Upper lobe of left lung (tissue), 4 donors: Measurements from ENCODE around the gene CGB5.
"Not testable (repeated sequence)": the region's sequence is repeated elsewhere in the genome, so short reads cannot be mapped to it uniquely, and the experiment has no call there.

Experiments
- CTCF ChIP-seq, 6 experiments: fragments of 450-650 bp in 4 of 6; fragments of 200-600 bp in 2 of 6; sonication (generic) in 2 of 6; IDR thresholded peaks; one replicate each; pipeline ENCODE4 v1.5.1; 2016 to 2019; ENCODE audit warnings: antibody characterized with exemption in 6 of 6
- EP300 ChIP-seq, 4 donors: sonication (generic); formaldehyde crosslinking; IDR thresholded peaks; one replicate each; pipeline ENCODE4 v1.5.1; 2017; ENCODE audit warnings: antibody characterized with exemption in 4 of 4, control low read depth in 2 of 4
- POLR2A ChIP-seq, 4 donors: fragments of 450-650 bp; IDR thresholded peaks; one replicate each; pipeline ENCODE4 v1.5.1; 2016 to 2017; ENCODE audit warnings: antibody characterized with exemption in 4 of 4, mild to moderate bottlenecking in 2 of 4
- POLR2AphosphoS5 ChIP-seq, 2 donors: sonication (generic); formaldehyde crosslinking; IDR thresholded peaks; one replicate each; pipeline ENCODE4 v1.5.1; 2017; ENCODE audit warnings: antibody characterized with exemption in 2 of 2

GRCh38 chr19:49038557-49039276 is 4.9 kb upstream of the CGB5 start:
- TF ChIP-seq CTCF, POLR2A, EP300, POLR2AphosphoS5 (IDR thresholded peaks at IDR 0.05): not testable (repeated sequence)
